NCI-H345 treated with DMSO at 0.1 percent for 48 hours (cell line): ENCODE results near the gene STAP2.
"Not testable (repeated sequence)": the region's sequence is repeated elsewhere in the genome, so short reads cannot be mapped to it uniquely, and the experiment has no call there.

Experiments
- DNase-seq: peaks from one replicate; lab custom pipeline; 2025; ENCODE audit not compliant: unreplicated experiment; lab: John Stamatoyannopoulos, UW

STAP2 gene

GRCh38 chr19:4303819-4304537 is 34.6 kb downstream of the STAP2 start:
- no peak for DNase-seq

GRCh38 chr19:4302243-4302640 is 36.4 kb downstream of the STAP2 start, which contains the start of gene TMIGD2:
TMIGD2 (minus strand) TSS chr19:4302389; CDS start chr19:4302385, 4 bp downstream.
- DNase-seq = no peak

- DNase-seq = no peak
Measured at GRCh38 chr19:4301590-4302242, 36.9 kb downstream of the STAP2 start.

- DNase-seq = no peak
Measured at GRCh38 chr19:4300589-4300988, 38.0 kb downstream of the STAP2 start.

DNA sequence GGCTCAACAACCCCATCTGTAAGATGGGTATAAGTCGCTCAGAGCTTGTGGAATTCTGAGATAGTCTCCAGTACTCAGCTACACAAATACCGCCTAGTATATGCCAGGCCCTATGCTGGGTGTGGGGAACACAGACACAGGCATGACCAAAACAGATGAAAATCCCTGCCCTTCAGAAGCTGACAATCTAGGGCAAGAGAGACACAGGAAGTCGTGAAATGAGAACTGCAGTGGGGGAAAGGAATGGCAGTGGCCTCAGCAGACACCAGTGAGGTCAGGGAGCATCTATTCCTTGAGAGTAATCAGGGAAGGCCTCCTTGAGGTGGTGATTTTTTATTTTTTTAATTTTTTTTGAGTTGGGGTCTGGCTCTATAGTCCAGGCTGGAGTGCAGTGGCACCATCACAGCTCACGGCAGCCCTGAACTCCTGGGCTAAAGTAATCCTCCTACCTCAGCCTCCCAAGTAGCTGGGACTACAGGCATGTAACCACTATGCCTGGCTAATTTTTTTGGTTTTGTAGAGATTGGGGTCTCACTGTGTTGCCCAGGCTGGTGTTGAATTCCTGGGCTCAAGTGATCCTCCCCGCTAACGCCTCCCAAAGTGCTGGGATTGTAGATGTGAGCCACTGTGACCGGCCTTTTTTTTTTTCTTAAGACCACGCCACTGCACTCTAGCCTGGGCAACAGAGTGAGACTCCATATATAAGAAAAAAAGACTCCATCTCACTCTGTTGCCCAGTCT is 39.6 kb downstream of the STAP2 start:
- no peak for DNase-seq

DNA sequence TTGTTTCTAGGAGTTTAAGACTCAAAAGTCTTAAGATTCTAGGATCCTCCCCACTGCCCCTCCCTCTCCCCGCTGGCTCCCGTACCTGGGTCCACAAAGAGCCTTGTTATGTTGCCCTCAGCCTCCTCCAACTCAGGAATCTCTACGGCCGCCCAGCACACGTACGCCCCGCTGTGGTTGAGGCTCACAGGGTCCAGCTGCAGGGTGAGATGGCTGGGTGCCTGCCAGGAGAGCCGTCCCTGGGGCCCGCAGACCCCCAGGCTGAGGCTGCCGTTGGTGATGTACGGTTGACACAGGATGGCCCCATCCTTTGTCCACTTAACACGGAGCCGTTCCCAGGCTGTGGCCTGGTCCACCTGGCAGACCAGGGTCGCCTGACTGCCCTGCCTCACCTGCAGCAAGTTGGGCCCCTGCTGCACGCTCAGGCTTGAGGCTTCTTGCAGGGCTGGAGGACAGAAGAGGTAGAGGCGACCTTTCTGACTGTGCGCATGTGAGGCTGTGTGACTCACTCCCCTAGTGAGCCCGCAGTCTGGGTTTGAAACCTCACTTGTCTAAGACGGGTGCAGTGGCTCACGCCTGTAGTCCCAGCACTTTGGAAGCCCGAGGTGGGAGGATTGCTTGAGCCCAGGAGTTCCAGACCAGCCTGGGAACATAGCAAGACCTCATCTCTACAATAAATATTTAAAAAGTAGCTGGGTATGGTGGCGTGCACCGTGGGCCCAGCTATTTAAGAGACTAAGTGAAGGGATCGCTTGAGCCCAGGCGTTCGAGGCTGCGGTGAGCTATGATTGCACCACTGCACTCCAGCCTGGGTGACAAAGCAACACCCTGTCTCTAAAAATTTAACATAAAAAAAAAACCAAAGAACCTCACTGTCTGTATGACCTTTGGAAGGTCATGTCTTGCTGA is 40.5 kb downstream of the STAP2 start:
- DNase-seq = no peak

DNA sequence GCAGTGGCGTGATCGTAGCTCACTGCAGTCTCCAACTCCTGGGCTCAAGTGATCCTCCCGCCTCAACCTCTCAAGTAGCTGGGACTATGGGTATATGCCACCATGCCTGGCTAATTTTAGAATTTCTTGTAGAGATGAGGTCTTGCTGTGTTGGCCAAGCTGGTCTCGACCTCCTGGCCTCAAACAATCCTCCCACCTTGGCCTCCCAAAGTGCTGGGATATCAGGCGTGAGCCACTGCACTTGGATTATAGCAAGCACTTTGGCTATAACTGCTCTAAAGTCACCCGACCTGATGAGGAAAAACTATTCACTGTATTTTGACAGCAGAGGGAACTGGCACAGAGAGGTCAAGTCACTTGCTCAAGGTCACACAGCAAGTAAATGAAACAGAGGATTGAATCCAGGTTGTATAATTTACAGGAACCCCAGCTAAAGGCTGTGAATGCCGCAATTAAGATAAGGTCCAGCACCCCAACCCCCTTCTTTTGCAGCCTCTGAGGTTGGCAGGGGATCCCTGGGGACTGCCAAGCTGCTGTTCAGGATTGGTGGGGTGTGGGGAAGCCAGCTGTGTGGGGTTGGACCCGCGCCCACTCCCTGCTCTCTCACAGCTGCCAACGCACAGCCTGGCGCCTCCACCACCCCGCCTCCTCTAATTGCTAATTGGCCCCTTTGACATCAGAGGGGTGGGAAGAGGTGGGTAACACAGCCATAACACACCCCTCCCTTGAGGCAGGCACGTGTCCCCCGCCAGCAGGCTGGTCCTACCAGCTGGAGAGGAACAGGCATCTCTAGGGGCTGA is 42.5 kb downstream of the STAP2 start:
- peak; percentile 33 for DNase-seq

DNA sequence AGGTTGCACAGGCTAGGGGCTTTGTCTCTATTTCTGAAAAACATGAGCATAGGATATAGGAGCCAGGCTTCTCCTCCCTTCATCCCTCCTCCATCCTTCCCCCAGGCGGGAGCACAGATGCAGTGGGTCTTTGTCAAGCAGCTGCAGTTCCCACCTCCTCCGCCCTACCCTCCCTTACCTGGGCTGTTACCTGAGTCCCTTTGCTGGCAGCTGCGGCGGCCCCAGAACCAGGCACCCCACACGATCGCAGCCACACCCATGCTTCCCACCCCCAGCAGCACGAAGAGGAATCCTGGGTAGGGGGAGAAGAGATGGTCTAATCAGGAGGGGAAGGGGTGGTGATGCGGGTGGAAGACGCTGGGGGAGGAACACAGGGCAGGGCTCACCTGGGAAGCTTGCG is 44.2 kb downstream of the STAP2 start:
- DNase-seq = no peak

- no peak for DNase-seq
Measured at GRCh38 chr19:4292515-4292914, 46.1 kb downstream of the STAP2 start.

DNA sequence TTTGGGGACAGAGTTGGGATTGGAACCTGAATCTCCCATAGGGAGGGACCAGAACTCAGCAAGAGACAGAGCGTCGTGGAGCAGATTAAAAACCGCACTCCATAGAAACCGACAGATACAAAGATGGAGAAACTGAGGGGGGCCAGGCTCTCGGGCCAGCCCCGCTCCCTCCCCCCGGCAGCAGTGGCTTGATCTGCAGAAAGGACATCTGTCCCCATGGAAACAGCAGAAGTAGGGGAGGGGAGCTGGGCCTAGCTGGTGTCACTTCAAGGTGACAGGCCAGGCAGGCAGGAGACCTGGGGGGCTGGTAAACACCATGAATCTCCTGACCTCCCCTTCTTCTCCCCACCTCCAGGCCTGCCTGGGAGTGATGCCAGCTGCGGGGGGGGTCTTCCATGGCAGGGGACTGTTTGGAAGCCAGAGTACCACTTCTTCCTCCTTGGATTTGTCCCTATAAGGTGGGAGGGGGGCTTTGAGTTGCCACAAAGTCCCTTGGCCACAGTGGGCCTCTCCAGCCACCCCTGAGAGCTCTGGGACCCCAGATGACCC is 47.4 kb downstream of the STAP2 start:
- no peak for DNase-seq

DNA sequence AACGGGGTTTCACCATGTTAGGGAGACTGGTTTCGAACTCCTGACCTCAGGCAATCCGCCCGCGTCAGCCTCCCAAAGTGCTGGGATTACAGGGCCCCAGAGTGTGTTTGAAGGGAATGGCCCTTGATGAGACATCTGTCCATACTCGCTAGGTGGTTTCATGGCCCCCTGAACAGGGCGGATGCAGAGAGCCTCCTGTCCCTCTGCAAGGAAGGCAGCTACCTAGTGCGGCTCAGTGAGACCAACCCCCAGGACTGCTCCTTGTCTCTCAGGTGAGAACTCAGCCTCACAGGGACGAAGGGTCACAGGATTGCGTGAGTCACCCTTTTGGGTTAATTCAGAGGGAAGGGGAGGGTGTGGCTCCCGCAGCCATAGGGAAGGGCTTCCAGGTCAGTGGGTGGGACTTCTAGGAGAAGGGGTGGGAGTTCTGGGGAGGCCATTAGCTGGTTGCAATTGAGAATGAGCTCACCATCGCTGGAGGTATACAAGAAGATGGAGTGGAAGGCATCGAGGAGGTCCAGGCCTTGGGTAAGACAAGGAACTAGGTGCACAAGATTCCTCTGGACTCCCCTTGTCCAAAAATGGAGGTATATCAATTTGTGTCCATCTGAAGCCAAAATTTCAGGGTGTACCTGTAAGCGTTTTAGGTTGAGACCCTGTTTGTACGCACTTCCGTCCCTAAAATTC is 50.4 kb downstream of the STAP2 start:
- no peak for DNase-seq

- not testable (repeated sequence) for DNase-seq
Measured at GRCh38 chr19:4286141-4286540, 52.5 kb downstream of the STAP2 start.

- no peak for DNase-seq
Measured at GRCh38 chr19:4284974-4285373, 53.7 kb downstream of the STAP2 start.

DNA sequence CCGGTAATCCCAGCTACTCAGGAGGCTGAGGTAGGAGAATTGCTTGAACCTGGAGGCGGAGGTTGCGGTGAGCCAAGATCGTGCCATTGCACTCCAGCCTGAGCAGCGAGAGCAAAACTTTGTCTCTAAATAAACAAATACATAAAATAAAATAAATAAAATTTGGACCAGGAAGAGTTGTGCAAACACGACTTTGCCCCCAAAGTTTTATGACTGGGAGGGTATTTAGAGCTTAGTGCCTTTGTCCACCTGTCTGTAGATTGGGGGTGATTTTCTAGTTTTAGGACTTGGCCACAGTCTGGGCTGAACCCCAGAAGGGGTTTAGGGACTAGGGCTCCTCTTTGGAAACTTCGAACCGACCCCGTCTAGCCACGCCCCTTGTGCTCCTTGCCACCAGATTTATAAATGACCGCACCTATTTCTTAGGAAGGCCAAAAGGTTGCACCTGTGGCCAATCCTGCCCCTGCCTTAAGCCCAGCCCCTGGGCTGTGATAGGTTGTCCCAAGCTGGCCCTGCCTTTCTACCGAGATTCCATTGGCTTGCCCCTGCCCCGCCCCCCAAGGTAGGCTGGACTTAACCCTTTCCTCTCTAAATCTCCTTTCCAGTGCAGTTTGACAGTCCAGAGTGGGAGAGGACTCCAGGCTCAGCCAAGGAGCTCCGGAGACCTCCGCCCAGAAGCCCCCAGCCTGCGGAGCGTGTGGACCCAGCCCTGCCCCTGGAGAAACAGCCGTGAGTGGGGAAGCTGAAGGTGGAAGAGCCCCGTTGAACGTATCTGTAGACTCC is 54.3 kb downstream of the STAP2 start:
- no peak for DNase-seq

DNA sequence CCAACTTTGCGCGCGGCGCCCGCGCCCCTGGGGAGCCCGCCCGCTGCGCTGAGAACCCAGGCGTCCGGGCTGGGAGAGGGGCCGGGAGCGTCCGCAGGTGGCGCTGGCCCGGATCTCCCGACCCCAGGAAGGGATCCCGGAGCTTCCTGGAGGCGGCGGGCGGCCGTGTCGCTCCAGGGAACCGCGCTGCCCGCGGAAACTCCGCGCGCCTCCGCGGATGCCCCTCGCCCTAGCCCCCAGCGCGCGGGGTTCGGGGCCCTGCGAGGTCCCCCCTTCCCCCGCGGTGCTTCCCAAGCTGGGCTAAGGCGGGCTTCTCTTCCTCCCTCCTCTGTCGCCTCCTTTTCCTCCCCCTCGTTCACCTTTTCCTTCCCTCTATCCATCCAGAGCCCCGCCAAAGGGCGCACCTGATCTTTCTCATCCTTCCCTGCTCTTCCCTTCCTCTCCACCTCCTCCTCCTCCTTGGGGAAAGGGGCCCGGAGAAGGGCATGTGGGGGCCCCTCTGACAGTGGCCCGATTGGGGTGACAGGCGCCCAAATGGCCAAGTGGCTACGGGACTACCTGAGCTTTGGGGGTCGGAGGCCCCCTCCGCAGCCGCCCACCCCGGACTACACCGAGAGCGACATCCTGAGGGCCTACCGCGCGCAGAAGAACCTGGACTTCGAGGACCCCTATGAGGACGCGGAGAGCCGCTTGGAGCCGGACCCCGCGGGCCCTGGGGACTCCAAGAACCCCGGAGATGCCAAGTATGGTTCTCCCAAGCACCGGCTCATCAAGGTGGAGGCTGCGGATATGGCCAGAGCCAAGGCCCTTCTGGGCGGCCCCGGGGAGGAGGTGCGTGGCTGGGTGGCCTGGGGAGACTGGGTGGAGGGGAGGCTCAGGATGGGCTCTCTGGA is 58.9 kb downstream of the STAP2 start:
- DNase-seq = no peak

DNA sequence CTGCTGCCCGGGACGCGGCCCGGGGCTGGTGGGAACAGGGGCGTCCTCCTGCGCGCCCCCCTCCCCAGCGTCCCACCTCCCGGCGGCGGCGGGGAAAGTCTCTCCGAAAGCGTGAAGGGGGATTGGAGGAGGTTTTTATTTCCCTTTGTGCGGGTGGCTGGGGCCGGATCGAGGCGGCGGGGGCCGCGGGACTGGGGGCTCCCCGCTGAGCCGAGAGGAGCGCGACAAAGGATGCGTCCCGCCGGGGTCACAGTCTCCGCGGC is 59.4 kb downstream of the STAP2 start:
- DNase-seq = no peak

DNA sequence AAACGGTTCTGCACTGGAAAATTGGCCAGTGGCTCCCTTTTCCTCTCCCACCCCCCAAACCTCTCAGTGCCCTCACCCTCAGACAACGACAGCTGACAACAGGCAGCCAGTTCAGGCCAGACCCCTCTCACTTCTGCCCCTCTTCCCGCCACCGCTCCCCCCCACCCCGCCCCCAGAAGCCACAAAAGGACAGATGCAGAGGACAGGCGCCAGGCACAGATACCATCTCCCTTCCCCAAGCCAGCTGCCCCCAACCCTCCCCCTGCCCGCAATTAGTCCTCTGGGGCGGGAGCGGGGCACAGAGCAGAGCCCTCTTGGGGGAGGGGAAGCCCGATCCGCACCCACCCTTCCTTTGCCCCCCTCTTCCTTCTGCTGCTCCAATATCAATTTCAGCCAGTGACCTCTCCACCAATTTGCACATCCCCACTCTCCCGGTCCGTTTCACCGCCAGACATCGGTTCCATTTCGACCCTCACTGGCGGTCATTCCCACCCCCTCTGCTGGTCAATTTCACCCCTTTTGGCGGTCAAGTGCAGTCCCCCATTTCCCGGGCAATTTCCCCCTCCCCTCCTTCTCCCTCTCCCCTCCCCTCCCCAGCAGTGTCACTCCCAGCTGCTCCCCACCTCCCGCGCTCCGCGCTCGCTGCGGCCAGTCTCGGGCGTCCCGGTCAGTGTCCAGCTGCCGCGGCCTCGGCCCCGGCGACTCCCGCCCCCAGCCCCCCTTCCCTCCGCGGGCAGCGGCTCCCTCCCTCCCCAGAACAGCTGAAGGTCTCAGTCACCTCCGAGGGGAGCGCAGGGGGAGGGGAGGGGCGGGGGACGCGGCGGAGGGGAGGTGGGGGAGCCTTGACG is 60.0 kb downstream of the STAP2 start, which contains the start of gene SHD:
TSS of gene SHD (plus strand) at position 848 of the 848 bp plus-strand sequence. CDS start 798 bp downstream, outside the sequence.
- DNase-seq = no peak
